ENCODE results near the gene CASD1.

DNA sequence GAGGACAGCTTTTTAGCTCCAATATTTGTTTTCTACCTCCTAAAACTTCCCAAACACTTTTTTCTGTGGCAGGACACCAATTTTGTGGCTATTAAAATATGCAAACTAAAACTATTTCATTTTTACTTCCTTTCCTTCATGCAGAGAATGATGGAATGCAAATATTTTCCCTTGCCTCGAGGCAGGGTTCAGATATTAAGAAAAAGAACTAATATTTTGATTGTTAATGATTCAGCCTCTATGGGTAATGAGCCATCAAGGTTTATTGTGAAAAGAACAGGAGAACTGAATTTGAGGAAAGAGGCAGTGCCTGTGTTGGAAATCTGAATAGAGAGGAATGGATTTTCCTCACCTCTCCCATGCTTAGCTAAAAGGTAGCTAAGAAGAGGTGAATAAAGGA lies 43.1 kb upstream of the CASD1 start:
- TF ChIP-seq, protein P1, sequence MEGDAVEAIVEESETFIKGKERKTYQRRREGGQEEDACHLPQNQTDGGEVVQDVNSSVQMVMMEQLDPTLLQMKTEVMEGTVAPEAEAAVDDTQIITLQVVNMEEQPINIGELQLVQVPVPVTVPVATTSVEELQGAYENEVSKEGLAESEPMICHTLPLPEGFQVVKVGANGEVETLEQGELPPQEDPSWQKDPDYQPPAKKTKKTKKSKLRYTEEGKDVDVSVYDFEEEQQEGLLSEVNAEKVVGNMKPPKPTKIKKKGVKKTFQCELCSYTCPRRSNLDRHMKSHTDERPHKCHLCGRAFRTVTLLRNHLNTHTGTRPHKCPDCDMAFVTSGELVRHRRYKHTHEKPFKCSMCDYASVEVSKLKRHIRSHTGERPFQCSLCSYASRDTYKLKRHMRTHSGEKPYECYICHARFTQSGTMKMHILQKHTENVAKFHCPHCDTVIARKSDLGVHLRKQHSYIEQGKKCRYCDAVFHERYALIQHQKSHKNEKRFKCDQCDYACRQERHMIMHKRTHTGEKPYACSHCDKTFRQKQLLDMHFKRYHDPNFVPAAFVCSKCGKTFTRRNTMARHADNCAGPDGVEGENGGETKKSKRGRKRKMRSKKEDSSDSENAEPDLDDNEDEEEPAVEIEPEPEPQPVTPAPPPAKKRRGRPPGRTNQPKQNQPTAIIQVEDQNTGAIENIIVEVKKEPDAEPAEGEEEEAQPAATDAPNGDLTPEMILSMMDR (IDR thresholded peaks at IDR 0.05): no peak
- no peak for TF ChIP-seq POLR2A (IDR thresholded peaks at IDR 0.05)

All from lower leg skin (tissue), 3 donors.